Measurements from ENCODE around the gene FUT2. TPM values are rescaled to one million over a fixed set of nuclear protein-coding genes. Genes with fewer than 3 reads are reported as not detected.

FUT2 gene
- total and polyA plus RNA-seq, 10 of the 15 experiments (the other 5 are each of a cell fraction or from before 2014, with no cell fraction given), result 0.02 to 0.13 (median 0.07) TPM; not detected in 7

DNA sequence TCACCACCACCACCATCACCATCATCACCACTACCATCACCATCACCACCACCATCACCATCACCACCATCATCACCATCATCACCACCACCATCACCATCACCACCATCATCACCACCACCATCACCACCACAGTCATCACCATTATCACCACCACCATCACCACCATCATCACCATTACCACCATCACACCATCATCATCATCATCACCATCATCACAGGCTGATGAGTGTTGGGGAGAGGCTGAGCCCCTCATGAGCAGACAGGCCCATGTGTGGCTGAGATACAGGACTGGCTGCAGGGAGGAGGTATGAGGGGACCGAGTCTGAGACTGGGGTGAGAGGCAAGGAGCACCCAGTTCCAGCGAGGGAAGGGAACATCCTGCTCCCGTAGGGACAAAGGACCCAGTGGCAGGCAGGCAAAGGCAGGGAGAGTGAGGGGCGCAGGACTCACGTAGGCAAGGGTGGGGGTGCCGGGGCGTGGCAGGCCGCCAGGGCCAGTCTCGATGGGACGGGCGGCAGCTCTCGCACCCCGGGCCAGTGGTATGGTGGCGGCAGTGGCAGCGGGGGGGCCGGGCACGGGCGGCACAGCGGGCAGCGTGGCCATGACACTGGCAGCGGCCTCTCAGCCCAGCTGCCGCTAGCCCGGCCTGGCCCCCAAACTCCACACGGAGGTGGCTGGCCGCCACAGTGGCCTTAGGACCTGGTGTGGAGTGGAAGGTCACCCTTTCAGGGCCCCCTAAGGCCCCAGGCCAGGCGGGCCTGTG is 25.7 kb upstream of the FUT2 start:
- no peak for ATAC-seq
- ChIA-PET SMC1A (ENCODE audit: uncharacterized antibody, unreplicated experiment) (no interaction called here), RAD21 (ENCODE audit: unreplicated experiment) (no interaction called here), CTCF (no interaction called here), POLR2A (no interaction called here)
- DNase-seq (ENCODE audit: low read depth, low spot score), result no peak
- Histone ChIP-seq H3K9ac (ENCODE audit: control insufficient read depth, insufficient read depth, low read length) (no peak overlapping the region), H3K9me3 (replicated peaks; ENCODE audit: control insufficient read depth, insufficient read depth, low read length) (no peaks in the 10 kb centered on the region; the same call in 2 of the 3 replicates), H3K4me2 (ENCODE audit: control insufficient read depth, insufficient read depth) (no peak overlapping the region), H3K79me2 (ENCODE audit: control insufficient read depth, insufficient read depth, low read length) (no peaks in the 10 kb centered on the region), H3K36me3 (ENCODE audit: control insufficient read depth in 2 of 2, insufficient read depth in 2 of 2, low read length in 1 of 2) (no peaks in the 10 kb centered on the region), H3K4me3 (no peak overlapping the region), H3K27ac (ENCODE audit: control insufficient read depth, insufficient read depth) (no peak overlapping the region), H3K4me1 (ENCODE audit: control insufficient read depth, insufficient read depth, low read length) (no peaks in the 10 kb centered on the region), H2AFZ (ENCODE audit: control insufficient read depth, low read depth, low read length) (no peak overlapping the region), H4K20me1 (ENCODE audit: control insufficient read depth, insufficient read depth) (no peaks in the 10 kb centered on the region), H3K27me3 (replicated peaks in 1 of 2; ENCODE audit: control insufficient read depth in 2 of 2, insufficient read depth in 2 of 2, low read length in 1 of 2) (no peaks in the 10 kb centered on the region)
- 73% methylated on average over 19 of the region's 26 CpGs for WGBS (ENCODE audit: insufficient coverage, insufficient replicate concordance, low lambda C conversion rate, missing lambda C conversion rate)
- in situ Hi-C loops (cut with MboI) (no loop called here), intact Hi-C loops (cut with micrococcal nuclease; ENCODE audit: unreplicated experiment) (no loop called here)
- peak; percentile 18 for FAIRE-seq
- no TSS peak for BruUV-seq (replicated peaks)
- no peak for TF ChIP-seq TCF7 (IDR thresholded peaks at IDR 0.05; ENCODE audit: borderline replicate concordance)
- no peak for TF ChIP-seq POLR2AphosphoS5 (IDR thresholded peaks at IDR 0.05; ENCODE audit: low read length)
- TF ChIP-seq ZNF207 (IDR thresholded peaks at IDR 0.05; ENCODE audit: borderline replicate concordance), result no peak
- TF ChIP-seq NFYA (IDR thresholded peaks at IDR 0.05; ENCODE audit: borderline replicate concordance, low read depth, low read length), result no peak
- TF ChIP-seq YBX1 (IDR thresholded peaks at IDR 0.05), result no peak
- TF ChIP-seq SUZ12 (IDR thresholded peaks at IDR 0.05; ENCODE audit: unreplicated experiment), result no peak
- TF ChIP-seq, protein P1, sequence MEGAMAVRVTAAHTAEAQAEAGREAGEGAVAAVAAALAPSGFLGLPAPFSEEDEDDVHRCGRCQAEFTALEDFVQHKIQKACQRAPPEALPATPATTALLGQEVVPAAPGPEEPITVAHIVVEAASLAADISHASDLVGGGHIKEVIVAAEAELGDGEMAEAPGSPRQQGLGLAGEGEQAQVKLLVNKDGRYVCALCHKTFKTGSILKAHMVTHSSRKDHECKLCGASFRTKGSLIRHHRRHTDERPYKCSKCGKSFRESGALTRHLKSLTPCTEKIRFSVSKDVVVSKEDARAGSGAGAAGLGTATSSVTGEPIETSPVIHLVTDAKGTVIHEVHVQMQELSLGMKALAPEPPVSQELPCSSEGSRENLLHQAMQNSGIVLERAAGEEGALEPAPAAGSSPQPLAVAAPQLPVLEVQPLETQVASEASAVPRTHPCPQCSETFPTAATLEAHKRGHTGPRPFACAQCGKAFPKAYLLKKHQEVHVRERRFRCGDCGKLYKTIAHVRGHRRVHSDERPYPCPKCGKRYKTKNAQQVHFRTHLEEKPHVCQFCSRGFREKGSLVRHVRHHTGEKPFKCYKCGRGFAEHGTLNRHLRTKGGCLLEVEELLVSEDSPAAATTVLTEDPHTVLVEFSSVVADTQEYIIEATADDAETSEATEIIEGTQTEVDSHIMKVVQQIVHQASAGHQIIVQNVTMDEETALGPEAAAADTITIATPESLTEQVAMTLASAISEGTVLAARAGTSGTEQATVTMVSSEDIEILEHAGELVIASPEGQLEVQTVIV (IDR thresholded peaks at IDR 0.05; ENCODE audit: borderline replicate concordance, partially characterized antibody), result no peak
- no peak for TF ChIP-seq FOXM1 (IDR thresholded peaks at IDR 0.05; ENCODE audit: low read depth, low read length)
- TF ChIP-seq FOS (IDR thresholded peaks at IDR 0.05; ENCODE audit: borderline replicate concordance, extremely low read depth, insufficient read length), result no peak
- TF ChIP-seq FOXK2 (IDR thresholded peaks at IDR 0.05), result no peak
- TF ChIP-seq, protein P2, sequence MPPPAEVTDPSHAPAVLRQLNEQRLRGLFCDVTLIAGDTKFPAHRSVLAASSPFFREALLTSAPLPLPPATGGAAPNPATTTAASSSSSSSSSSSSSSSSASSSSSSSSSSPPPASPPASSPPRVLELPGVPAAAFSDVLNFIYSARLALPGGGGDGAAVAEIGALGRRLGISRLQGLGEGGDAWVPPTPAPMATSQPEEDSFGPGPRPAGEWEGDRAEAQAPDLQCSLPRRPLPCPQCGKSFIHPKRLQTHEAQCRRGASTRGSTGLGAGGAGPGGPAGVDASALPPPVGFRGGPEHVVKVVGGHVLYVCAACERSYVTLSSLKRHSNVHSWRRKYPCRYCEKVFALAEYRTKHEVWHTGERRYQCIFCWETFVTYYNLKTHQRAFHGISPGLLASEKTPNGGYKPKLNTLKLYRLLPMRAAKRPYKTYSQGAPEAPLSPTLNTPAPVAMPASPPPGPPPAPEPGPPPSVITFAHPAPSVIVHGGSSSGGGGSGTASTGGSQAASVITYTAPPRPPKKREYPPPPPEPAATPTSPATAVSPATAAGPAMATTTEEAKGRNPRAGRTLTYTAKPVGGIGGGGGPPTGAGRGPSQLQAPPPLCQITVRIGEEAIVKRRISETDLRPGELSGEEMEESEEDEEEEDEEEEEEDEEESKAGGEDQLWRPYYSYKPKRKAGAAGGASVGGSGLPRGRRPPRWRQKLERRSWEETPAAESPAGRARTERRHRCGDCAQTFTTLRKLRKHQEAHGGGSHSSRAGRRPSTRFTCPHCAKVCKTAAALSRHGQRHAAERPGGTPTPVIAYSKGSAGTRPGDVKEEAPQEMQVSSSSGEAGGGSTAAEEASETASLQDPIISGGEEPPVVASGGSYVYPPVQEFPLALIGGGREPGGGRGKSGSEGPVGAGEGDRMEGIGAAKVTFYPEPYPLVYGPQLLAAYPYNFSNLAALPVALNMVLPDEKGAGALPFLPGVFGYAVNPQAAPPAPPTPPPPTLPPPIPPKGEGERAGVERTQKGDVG (CRISPR knock-in tag; IDR thresholded peaks at IDR 0.05), result no peak

Measured in GM12878 (cell line).